ENCODE data around the gene AGBL5.
"Not testable (repeated sequence)": the region's sequence is repeated elsewhere in the genome, so short reads cannot be mapped to it uniquely, and the experiment has no call there.

AGBL5 gene

DNA sequence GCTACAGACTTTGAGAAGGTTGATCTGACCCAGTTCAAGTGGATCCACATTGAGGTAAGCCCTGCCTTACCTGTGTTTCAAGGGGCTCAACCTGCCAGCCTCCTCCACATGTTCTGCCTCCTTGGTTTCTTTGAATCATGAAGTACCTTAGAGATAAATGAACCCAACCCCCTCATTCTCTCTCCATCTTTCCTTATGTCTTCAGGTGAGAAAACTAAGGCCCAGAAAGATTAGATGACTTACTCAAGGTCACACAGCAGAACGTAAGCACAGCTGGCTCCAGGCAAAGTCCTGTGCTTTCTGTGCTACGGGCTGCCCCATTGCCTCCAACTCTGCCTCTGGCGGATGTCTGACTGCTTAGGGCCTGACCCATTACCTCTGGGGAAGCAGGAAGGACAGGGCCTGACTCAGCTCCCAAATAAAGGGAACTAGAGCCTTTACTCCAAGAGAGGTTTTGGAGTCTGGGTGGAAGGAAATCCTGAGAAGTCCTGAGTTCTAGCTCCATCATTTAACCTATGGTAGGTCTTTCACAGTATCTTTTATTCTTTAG, 45.4 kb downstream of the AGBL5 start:
- Histone ChIP-seq H3K27me3 (replicated peaks; ENCODE audit: control insufficient read depth, insufficient read depth, low read length) (no peaks in the 10 kb centered on the region), H3K9ac (ENCODE audit: low read length) (no peak overlapping the region), H3K4me1 (ENCODE audit: control insufficient read depth, insufficient read depth, low read length) (peaks cover 16% of the 10 kb centered on the region), H3K9me3 (ENCODE audit: control insufficient read depth, low read length) (no peaks in the 10 kb centered on the region), H3K36me3 (ENCODE audit: control insufficient read depth, insufficient read depth, low read length, severe bottlenecking) (no peaks in the 10 kb centered on the region), H3K4me3 (ENCODE audit: low read length) (no peak overlapping the region)
- no peak for DNase-seq (ENCODE audit: low read depth)

DNA sequence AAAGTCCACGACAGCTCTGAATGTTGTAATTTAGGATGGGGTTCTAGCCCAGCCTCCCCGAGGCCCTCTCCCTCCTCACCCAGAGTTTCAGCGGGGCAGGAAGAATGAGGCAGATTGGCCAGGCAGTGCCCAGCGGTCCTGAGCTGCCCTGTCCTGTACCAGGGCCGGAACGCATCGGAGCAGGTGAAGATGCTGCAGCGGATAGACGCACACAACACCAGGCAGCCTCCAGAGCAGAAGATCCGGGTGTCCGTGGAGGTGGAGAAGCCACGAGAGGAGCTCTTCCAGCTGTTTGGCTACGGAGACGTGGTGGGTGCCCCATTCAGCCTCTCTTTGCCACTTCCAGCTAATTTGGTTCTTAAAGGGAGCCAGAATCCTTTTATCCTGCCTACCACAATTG, 45.9 kb downstream of the AGBL5 start:
- DNase-seq (ENCODE audit: low read depth), result no peak

GRCh38 chr2:27099334-27099955, 48.0 kb downstream of the AGBL5 start:
- no peaks in the 10 kb centered on the region for H3K9me3 ChIP-seq (ENCODE audit: control insufficient read depth, low read length)
- no peak overlapping the region for H3K4me3 ChIP-seq (ENCODE audit: low read length)
- H3K9ac ChIP-seq (ENCODE audit: low read length), result no peak overlapping the region
- peaks cover 16% of the 10 kb centered on the region for H3K4me1 ChIP-seq (ENCODE audit: control insufficient read depth, insufficient read depth, low read length)
- H3K27me3 ChIP-seq (replicated peaks; ENCODE audit: control insufficient read depth, insufficient read depth, low read length), result peaks cover 2% of the 10 kb centered on the region
- no peaks in the 10 kb centered on the region for H3K36me3 ChIP-seq (ENCODE audit: control insufficient read depth, insufficient read depth, low read length, severe bottlenecking)
- no peak for DNase-seq (ENCODE audit: low read depth)

More for the DNA sequence above, 45.9 kb downstream of the AGBL5 start:
- Histone ChIP-seq H3K4me1 (ENCODE audit: control insufficient read depth, insufficient read depth, low read length) (peaks cover 16% of the 10 kb centered on the region), H3K4me3 (ENCODE audit: low read length) (no peak overlapping the region), H3K27me3 (replicated peaks; ENCODE audit: control insufficient read depth, insufficient read depth, low read length) (no peaks in the 10 kb centered on the region), H3K36me3 (ENCODE audit: control insufficient read depth, insufficient read depth, low read length, severe bottlenecking) (no peaks in the 10 kb centered on the region), H3K9ac (ENCODE audit: low read length) (no peak overlapping the region), H3K9me3 (ENCODE audit: control insufficient read depth, low read length) (no peaks in the 10 kb centered on the region)

DNA sequence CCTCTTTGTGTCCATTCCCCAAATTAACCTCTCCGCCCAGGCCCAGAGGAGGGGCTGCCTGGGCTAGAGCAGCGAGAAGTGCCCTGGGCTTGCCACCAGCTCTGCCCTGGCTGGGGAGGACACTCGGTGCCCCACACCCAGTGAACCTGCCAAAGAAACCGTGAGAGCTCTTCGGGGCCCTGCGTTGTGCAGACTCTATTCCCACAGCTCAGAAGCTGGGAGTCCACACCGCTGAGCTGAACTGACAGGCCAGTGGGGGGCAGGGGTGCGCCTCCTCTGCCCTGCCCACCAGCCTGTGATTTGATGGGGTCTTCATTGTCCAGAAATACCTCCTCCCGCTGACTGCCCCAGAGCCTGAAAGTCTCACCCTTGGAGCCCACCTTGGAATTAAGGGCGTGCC, 48.6 kb downstream of the AGBL5 start:
- Histone ChIP-seq H3K9me3 (ENCODE audit: control insufficient read depth, low read length) (no peaks in the 10 kb centered on the region), H3K27me3 (replicated peaks; ENCODE audit: control insufficient read depth, insufficient read depth, low read length) (peaks cover 2% of the 10 kb centered on the region), H3K36me3 (ENCODE audit: control insufficient read depth, insufficient read depth, low read length, severe bottlenecking) (no peaks in the 10 kb centered on the region), H3K4me3 (ENCODE audit: low read length) (no peak overlapping the region), H3K9ac (ENCODE audit: low read length) (no peak overlapping the region), H3K4me1 (ENCODE audit: control insufficient read depth, insufficient read depth, low read length) (peaks cover 16% of the 10 kb centered on the region)
- DNase-seq (ENCODE audit: low read depth), result no peak

- peaks cover 12% of the 10 kb centered on the region for H3K4me1 ChIP-seq (ENCODE audit: control insufficient read depth, insufficient read depth, low read length)
- H3K4me3 ChIP-seq (ENCODE audit: low read length), result no peak overlapping the region
Observed at GRCh38 chr2:27102329-27102728, 50.9 kb downstream of the AGBL5 start.

DNA sequence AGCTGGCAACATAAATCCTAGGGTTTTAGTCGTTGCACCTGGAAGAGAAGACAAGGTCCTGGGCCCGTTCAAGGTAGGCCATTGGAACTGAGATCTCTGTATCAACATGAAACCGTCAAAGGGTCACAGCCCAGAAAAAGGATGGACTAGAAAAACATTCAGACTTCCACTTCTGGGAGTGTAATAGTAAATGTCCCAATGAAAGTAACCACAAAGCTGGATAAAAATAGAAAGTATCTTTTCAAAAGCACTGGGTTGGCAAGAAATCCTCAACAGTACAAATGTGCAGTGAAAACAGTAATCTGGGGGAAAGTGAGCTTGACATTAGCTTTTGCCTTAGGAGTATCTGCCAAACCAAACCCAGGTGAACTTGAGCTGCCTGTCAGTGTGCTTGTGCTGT, 54.5 kb downstream of the AGBL5 start:
- Histone ChIP-seq H3K27me3 (replicated peaks; ENCODE audit: control insufficient read depth, insufficient read depth, low read length) (peaks cover 2% of the 10 kb centered on the region), H3K9me3 (ENCODE audit: control insufficient read depth, low read length) (no peaks in the 10 kb centered on the region), H3K9ac (ENCODE audit: low read length) (peak overlapping the region; percentile 39), H3K4me3 (ENCODE audit: low read length) (no peak overlapping the region), H3K36me3 (ENCODE audit: control insufficient read depth, insufficient read depth, low read length, severe bottlenecking) (no peaks in the 10 kb centered on the region), H3K4me1 (ENCODE audit: control insufficient read depth, insufficient read depth, low read length) (peaks cover 12% of the 10 kb centered on the region)
- no peak for DNase-seq (ENCODE audit: low read depth)

More at GRCh38 chr2:27102329-27102728, 50.9 kb downstream of the AGBL5 start:
- Histone ChIP-seq H3K36me3 (ENCODE audit: control insufficient read depth, insufficient read depth, low read length, severe bottlenecking) (no peaks in the 10 kb centered on the region), H3K9me3 (ENCODE audit: control insufficient read depth, low read length) (no peaks in the 10 kb centered on the region), H3K9ac (ENCODE audit: low read length) (no peak overlapping the region), H3K27me3 (replicated peaks; ENCODE audit: control insufficient read depth, insufficient read depth, low read length) (peaks cover 2% of the 10 kb centered on the region)
- DNase-seq (ENCODE audit: low read depth), result no peak

DNA sequence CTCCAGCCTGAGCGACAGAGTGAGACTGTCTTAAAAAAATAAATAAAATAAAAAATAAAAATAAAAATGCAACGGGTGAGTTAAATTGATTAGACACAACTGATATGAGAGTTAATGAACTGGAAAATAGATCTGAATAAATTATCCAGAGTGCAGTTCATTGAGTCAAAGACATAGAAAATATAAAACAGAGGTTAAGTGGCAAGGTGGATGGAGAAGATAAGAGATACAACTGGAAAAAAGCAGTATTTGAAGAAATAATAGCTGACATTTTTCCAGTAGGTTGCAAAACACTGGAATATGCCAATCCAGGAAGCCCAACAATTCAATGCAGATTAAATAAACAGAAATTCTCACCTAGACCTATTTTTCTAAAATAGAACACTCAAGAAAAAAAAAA, 56.8 kb downstream of the AGBL5 start:
- DNase-seq (ENCODE audit: low read depth), result no peak
- H3K27me3 ChIP-seq (replicated peaks; ENCODE audit: control insufficient read depth, insufficient read depth, low read length), result no peaks in the 10 kb centered on the region
- H3K9me3 ChIP-seq (ENCODE audit: control insufficient read depth, low read length), result no peaks in the 10 kb centered on the region
- H3K4me3 ChIP-seq (ENCODE audit: low read length), result no peak overlapping the region
- no peaks in the 10 kb centered on the region for H3K36me3 ChIP-seq (ENCODE audit: control insufficient read depth, insufficient read depth, low read length, severe bottlenecking)
- no peak overlapping the region for H3K9ac ChIP-seq (ENCODE audit: low read length)
- H3K4me1 ChIP-seq (ENCODE audit: control insufficient read depth, insufficient read depth, low read length), result peaks cover 12% of the 10 kb centered on the region

GRCh38 chr2:27109083-27109482, 57.6 kb downstream of the AGBL5 start:
- Histone ChIP-seq H3K27me3 (replicated peaks; ENCODE audit: control insufficient read depth, insufficient read depth, low read length) (no peaks in the 10 kb centered on the region), H3K36me3 (ENCODE audit: control insufficient read depth, insufficient read depth, low read length, severe bottlenecking) (no peaks in the 10 kb centered on the region), H3K4me3 (ENCODE audit: low read length) (no peak overlapping the region), H3K9me3 (ENCODE audit: control insufficient read depth, low read length) (no peaks in the 10 kb centered on the region), H3K9ac (ENCODE audit: low read length) (no peak overlapping the region), H3K4me1 (ENCODE audit: control insufficient read depth, insufficient read depth, low read length) (peaks cover 12% of the 10 kb centered on the region)
- no peak for DNase-seq (ENCODE audit: low read depth)

DNA sequence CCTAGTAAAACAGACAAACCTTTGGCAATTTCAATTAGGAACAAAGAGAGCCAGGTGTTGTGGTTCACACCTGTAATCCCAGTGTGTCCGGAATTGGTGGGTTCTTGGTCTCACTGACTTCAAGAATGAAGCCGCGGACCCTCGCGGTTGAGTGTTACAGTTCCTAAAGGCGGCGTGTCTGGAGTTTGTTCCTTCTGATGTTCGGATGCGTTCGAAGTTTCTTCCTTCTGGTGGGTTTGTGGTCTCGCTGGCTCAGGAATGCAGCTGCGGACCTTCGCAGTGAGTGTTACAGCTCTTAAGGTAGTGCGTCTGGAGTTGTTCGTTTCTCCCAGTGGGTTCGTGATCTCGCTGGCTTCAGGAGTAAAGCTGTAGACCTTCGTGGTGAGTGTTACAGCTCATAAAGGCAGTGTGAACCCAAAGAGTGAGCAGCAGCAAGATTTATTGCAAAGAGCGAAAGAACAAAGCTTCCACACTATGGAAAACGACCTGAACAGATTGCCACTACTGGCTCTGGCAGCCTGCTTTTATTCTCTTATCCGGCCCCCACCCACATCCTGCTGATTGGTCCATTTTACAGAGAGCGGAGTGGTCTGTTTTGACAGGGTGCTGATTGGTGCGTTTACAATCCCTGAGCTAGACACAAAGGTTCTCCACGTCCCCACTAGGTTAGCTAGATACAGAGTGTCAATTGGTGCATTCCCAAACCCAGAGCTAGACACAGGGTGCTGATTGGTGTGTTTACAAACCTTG, 59.3 kb downstream of the AGBL5 start:
- not testable (repeated sequence) for H3K9me3 ChIP-seq (ENCODE audit: control insufficient read depth, low read length); H3K27me3 ChIP-seq (replicated peaks; ENCODE audit: control insufficient read depth, insufficient read depth, low read length); H3K36me3 ChIP-seq (ENCODE audit: control insufficient read depth, insufficient read depth, low read length, severe bottlenecking); H3K9ac ChIP-seq (ENCODE audit: low read length); H3K4me3 ChIP-seq (ENCODE audit: low read length); DNase-seq (ENCODE audit: low read depth)
- peaks cover 10% of the 10 kb centered on the region for H3K4me1 ChIP-seq (ENCODE audit: control insufficient read depth, insufficient read depth, low read length)

GRCh38 chr2:27111392-27112078, 60.1 kb downstream of the AGBL5 start:
- not testable (repeated sequence) for DNase-seq (ENCODE audit: low read depth); H3K36me3 ChIP-seq (ENCODE audit: control insufficient read depth, insufficient read depth, low read length, severe bottlenecking); H3K9me3 ChIP-seq (ENCODE audit: control insufficient read depth, low read length); H3K9ac ChIP-seq (ENCODE audit: low read length); H3K27me3 ChIP-seq (replicated peaks; ENCODE audit: control insufficient read depth, insufficient read depth, low read length); H3K4me1 ChIP-seq (ENCODE audit: control insufficient read depth, insufficient read depth, low read length); H3K4me3 ChIP-seq (ENCODE audit: low read length)

GRCh38 chr2:27115519-27115918, 64.1 kb downstream of the AGBL5 start:
- peaks cover 4% of the 10 kb centered on the region for H3K4me1 ChIP-seq (ENCODE audit: control insufficient read depth, insufficient read depth, low read length)
- no peak for DNase-seq (ENCODE audit: low read depth)
- no peak overlapping the region for H3K4me3 ChIP-seq (ENCODE audit: low read length)
- no peaks in the 10 kb centered on the region for H3K9me3 ChIP-seq (ENCODE audit: control insufficient read depth, low read length)
- H3K9ac ChIP-seq (ENCODE audit: low read length), result no peak overlapping the region
- peaks cover 3% of the 10 kb centered on the region for H3K27me3 ChIP-seq (replicated peaks; ENCODE audit: control insufficient read depth, insufficient read depth, low read length)
- no peaks in the 10 kb centered on the region for H3K36me3 ChIP-seq (ENCODE audit: control insufficient read depth, insufficient read depth, low read length, severe bottlenecking)
